Measurements from ENCODE around the gene CCDC3.
"Not testable (repeated sequence)": the region's sequence is repeated elsewhere in the genome, so short reads cannot be mapped to it uniquely, and the experiment has no call there.

Gene CCDC3

GRCh38 chr10:12999849-13000248, 1.7 kb downstream of the CCDC3 start:
- no peak for DNase-seq

- DNase-seq: no peak
Measured at GRCh38 chr10:12995425-12995861, 6.1 kb downstream of the CCDC3 start.

- no peak for DNase-seq
Measured at GRCh38 chr10:12993595-12993994, 7.9 kb downstream of the CCDC3 start.

- no peak for DNase-seq
Measured at GRCh38 chr10:12985347-12985746, 16.2 kb downstream of the CCDC3 start.

GRCh38 chr10:12984165-12984747, 17.3 kb downstream of the CCDC3 start:
- DNase-seq: peak; percentile 22

GRCh38 chr10:12983568-12983967, 17.9 kb downstream of the CCDC3 start:
- DNase-seq: not testable (repeated sequence)

- DNase-seq: peak; percentile 18
Measured at GRCh38 chr10:12981570-12981969, 19.9 kb downstream of the CCDC3 start.

GRCh38 chr10:12980713-12981306, 20.7 kb downstream of the CCDC3 start:
- no peak for DNase-seq

- DNase-seq: no peak
Measured at GRCh38 chr10:12980102-12980661, 21.3 kb downstream of the CCDC3 start.

- DNase-seq: no peak
Measured at GRCh38 chr10:12978891-12979290, 22.6 kb downstream of the CCDC3 start.

GRCh38 chr10:12975906-12976305, 25.6 kb downstream of the CCDC3 start:
- no peak for DNase-seq

- DNase-seq: no peak
Measured at GRCh38 chr10:12975266-12975665, 26.2 kb downstream of the CCDC3 start.

- DNase-seq: no peak
Measured at GRCh38 chr10:12974491-12975199, 26.9 kb downstream of the CCDC3 start.

GRCh38 chr10:12974078-12974477, 27.4 kb downstream of the CCDC3 start:
- DNase-seq: no peak

- DNase-seq: peak; percentile 18
Measured at GRCh38 chr10:12973149-12973718, 28.3 kb downstream of the CCDC3 start.

GRCh38 chr10:12972146-12972545, 29.4 kb downstream of the CCDC3 start:
- no peak for DNase-seq

- peak; percentile 52 for DNase-seq
Measured at GRCh38 chr10:12971001-12971788, 30.3 kb downstream of the CCDC3 start.

- no peak for DNase-seq
Measured at GRCh38 chr10:12969951-12970350, 31.6 kb downstream of the CCDC3 start.

GRCh38 chr10:12966067-12966466, 35.4 kb downstream of the CCDC3 start:
- DNase-seq: no peak

- DNase-seq: peak; percentile 63
Measured at GRCh38 chr10:12965571-12965970, 35.9 kb downstream of the CCDC3 start.

GRCh38 chr10:12962556-12962955, 39.0 kb downstream of the CCDC3 start:
- DNase-seq: no peak

GRCh38 chr10:12961416-12962205, 39.9 kb downstream of the CCDC3 start:
- DNase-seq: no peak
